ENCODE measurements around the gene FAM174B.

FAM174B gene

GRCh38 chr15:92605225-92605944 is 50.2 kb downstream of the FAM174B start:
- H3K27me3 ChIP-seq (ENCODE audit: low read length), result no peaks in the 10 kb centered on the region
- no peaks in the 10 kb centered on the region for H3F3A ChIP-seq (ENCODE audit: insufficient read depth)
- no peak overlapping the region for H3K27ac ChIP-seq (ENCODE audit: low read depth, low read length)
- no peaks in the 10 kb centered on the region for H3K9me2 ChIP-seq (replicated peaks; ENCODE audit: insufficient read depth, low read length)
- H3K9ac ChIP-seq (ENCODE audit: low read length), result no peak overlapping the region
- H3K9me3 ChIP-seq (ENCODE audit: insufficient read depth, low read length), result no peaks in the 10 kb centered on the region
- H3K79me2 ChIP-seq (ENCODE audit: insufficient read depth, low read length), result no peaks in the 10 kb centered on the region
- H4K20me1 ChIP-seq (ENCODE audit: low read depth, low read length), result no peaks in the 10 kb centered on the region
- no peak overlapping the region for H3K4me2 ChIP-seq (ENCODE audit: low read depth, low read length, poor library complexity, severe bottlenecking)
- no peak overlapping the region for H2AFZ ChIP-seq (ENCODE audit: low read depth, low read length, severe bottlenecking)
- H3K4me3 ChIP-seq (ENCODE audit: insufficient read depth, low read length, poor library complexity, severe bottlenecking), result no peak overlapping the region
- TF ChIP-seq CTCF (IDR thresholded peaks at IDR 0.05; ENCODE audit: insufficient read depth, low read length, poor library complexity, severe bottlenecking) (no peak), EZH2phosphoT487 (conservative IDR thresholded peaks at IDR 0.05; ENCODE audit: low read length) (no peak)
- no peaks in the 10 kb centered on the region for H3K36me3 ChIP-seq (ENCODE audit: low read length)

GRCh38 chr15:92603743-92604470 is 51.7 kb downstream of the FAM174B start:
- H4K20me1 ChIP-seq (ENCODE audit: low read depth, low read length), result no peaks in the 10 kb centered on the region
- H3K36me3 ChIP-seq (ENCODE audit: low read length), result no peaks in the 10 kb centered on the region
- no peaks in the 10 kb centered on the region for H3K9me2 ChIP-seq (replicated peaks; ENCODE audit: insufficient read depth, low read length)
- no peak overlapping the region for H3K4me3 ChIP-seq (ENCODE audit: insufficient read depth, low read length, poor library complexity, severe bottlenecking)
- no peaks in the 10 kb centered on the region for H3K79me2 ChIP-seq (ENCODE audit: insufficient read depth, low read length)
- TF ChIP-seq CTCF (IDR thresholded peaks at IDR 0.05; ENCODE audit: insufficient read depth, low read length, poor library complexity, severe bottlenecking) (no peak), EZH2phosphoT487 (conservative IDR thresholded peaks at IDR 0.05; ENCODE audit: low read length) (no peak)
- H3F3A ChIP-seq (ENCODE audit: insufficient read depth), result no peaks in the 10 kb centered on the region
- no peak overlapping the region for H3K27ac ChIP-seq (ENCODE audit: low read depth, low read length)
- no peak overlapping the region for H3K4me2 ChIP-seq (ENCODE audit: low read depth, low read length, poor library complexity, severe bottlenecking)
- H3K27me3 ChIP-seq (ENCODE audit: low read length), result no peaks in the 10 kb centered on the region
- no peaks in the 10 kb centered on the region for H3K9me3 ChIP-seq (ENCODE audit: insufficient read depth, low read length)
- H3K9ac ChIP-seq (ENCODE audit: low read length), result no peak overlapping the region
- no peak overlapping the region for H2AFZ ChIP-seq (ENCODE audit: low read depth, low read length, severe bottlenecking)

GRCh38 chr15:92603278-92603677 is 52.3 kb downstream of the FAM174B start:
- TF ChIP-seq EZH2phosphoT487 (conservative IDR thresholded peaks at IDR 0.05; ENCODE audit: low read length), result no peak
- TF ChIP-seq CTCF (IDR thresholded peaks at IDR 0.05; ENCODE audit: insufficient read depth, low read length, poor library complexity, severe bottlenecking), result no peak
- no peak overlapping the region for H3K4me2 ChIP-seq (ENCODE audit: low read depth, low read length, poor library complexity, severe bottlenecking)
- H3K9ac ChIP-seq (ENCODE audit: low read length), result no peak overlapping the region
- no peak overlapping the region for H2AFZ ChIP-seq (ENCODE audit: low read depth, low read length, severe bottlenecking)
- no peaks in the 10 kb centered on the region for H4K20me1 ChIP-seq (ENCODE audit: low read depth, low read length)
- H3K4me3 ChIP-seq (ENCODE audit: insufficient read depth, low read length, poor library complexity, severe bottlenecking), result no peak overlapping the region
- no peaks in the 10 kb centered on the region for H3K27me3 ChIP-seq (ENCODE audit: low read length)
- no peaks in the 10 kb centered on the region for H3F3A ChIP-seq (ENCODE audit: insufficient read depth)
- no peak overlapping the region for H3K27ac ChIP-seq (ENCODE audit: low read depth, low read length)
- H3K9me3 ChIP-seq (ENCODE audit: insufficient read depth, low read length), result no peaks in the 10 kb centered on the region
- no peaks in the 10 kb centered on the region for H3K79me2 ChIP-seq (ENCODE audit: insufficient read depth, low read length)
- no peaks in the 10 kb centered on the region for H3K9me2 ChIP-seq (replicated peaks; ENCODE audit: insufficient read depth, low read length)
- no peaks in the 10 kb centered on the region for H3K36me3 ChIP-seq (ENCODE audit: low read length)

All from SU-DHL-6 (cell line).